ENCODE results near the gene KIAA1217. TPM values are rescaled to one million over a fixed set of nuclear protein-coding genes. Genes with fewer than 3 reads are reported as not detected.
A peak's percentile ranks its signal among the peaks of the same experiment; 100 is the strongest.

Gene KIAA1217
- total RNA-seq, 1 experiment from 2014 or later: 18.6 TPM

DNA sequence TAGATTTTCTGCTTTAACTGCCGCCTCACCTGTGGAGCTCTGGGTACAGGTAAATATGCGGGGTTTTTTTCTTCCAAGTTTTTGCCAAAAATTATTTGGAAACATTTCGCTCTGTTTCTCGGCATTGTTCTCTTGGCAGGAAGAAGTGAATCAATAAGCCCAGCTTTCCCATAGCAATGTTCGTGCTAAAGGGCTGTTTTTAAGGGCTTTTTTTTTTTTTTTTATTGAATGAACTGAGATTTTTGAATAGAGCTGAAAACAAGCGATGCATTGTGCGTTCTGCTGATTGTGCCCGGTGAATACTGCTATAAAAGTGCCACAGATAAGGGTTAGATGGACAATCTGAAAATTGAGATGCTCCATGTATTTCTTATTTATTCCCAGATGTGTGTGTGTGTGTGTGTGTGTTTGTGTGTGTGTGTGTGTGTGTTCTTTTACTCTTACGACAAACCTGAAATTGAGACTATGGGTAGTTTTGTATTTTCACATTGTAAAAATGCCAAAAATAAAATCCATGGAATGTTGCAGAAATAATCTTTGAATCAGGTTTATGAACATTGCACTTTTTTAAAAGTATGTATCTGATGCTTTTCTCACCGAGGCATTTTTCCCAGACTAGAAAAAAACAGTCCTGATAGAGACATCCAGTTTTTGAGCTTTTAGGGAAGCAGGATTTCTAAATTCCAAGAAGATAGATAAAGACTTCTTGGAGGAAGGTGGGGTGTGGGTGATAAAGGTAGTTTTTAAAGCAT, 30.5 kb downstream of the KIAA1217 start:
- H3K79me1 ChIP-seq (ENCODE audit: insufficient read depth, low read depth, low read length, poor library complexity, severe bottlenecking): no peaks in the 10 kb centered on the region
- no peak overlapping the region for H2BK12ac ChIP-seq (ENCODE audit: insufficient read length, low read depth, low read length)
- no peaks in the 10 kb centered on the region for H3K27me3 ChIP-seq (ENCODE audit: insufficient read depth, low read length)
- no peak overlapping the region for H3K14ac ChIP-seq (ENCODE audit: insufficient read depth, low read length)
- no peak overlapping the region for H2BK120ac ChIP-seq (ENCODE audit: low read depth, low read length, poor library complexity, severe bottlenecking)
- H3K79me2 ChIP-seq (ENCODE audit: insufficient read depth, low read length): no peaks in the 10 kb centered on the region
- no peak overlapping the region for H2AFZ ChIP-seq (ENCODE audit: low read length)
- H3K27ac ChIP-seq (ENCODE audit: insufficient read length, low read depth, low read length): no peak overlapping the region
- H3K9me3 Mint-ChIP-seq: no peaks in the 10 kb centered on the region
- no peak overlapping the region for H3K56ac ChIP-seq (ENCODE audit: insufficient read length, low read depth, low read length)
- DNase-seq: no peak
- peaks cover 2% of the 10 kb centered on the region for H4K20me1 ChIP-seq (ENCODE audit: control insufficient read depth, insufficient read depth, insufficient read length)
- peaks cover 36 to 48% of the 10 kb centered on the region in 2 experiments for H3K4me1 Mint-ChIP-seq
- no peak overlapping the region for H2BK20ac ChIP-seq (ENCODE audit: low read depth, low read length, poor library complexity, severe bottlenecking)
- H3K4me2 ChIP-seq (ENCODE audit: insufficient read depth, insufficient read length, low read length): peak overlapping the region; percentile 21
- H3K27ac Mint-ChIP-seq: peak overlapping the region; percentile 79 to 90 (median 87); a peak in 6 of 7 replicates
- H3T11ph ChIP-seq (ENCODE audit: low read length): no peak overlapping the region
- H3K23me2 ChIP-seq (ENCODE audit: insufficient read length, low read depth, low read length, poor library complexity, severe bottlenecking): no peaks in the 10 kb centered on the region
- no CpG with 5 or more reads among the region's 10 CpGs for WGBS (ENCODE audit: extremely low coverage, insufficient read length, low lambda C conversion rate)
- H2BK15ac ChIP-seq (ENCODE audit: low read depth, low read length): no peak overlapping the region
- no peak overlapping the region for H3K9ac ChIP-seq (ENCODE audit: extremely low read depth, insufficient read length, low read length)
- H4K5ac ChIP-seq (ENCODE audit: insufficient read length, low read depth, low read length): no peak overlapping the region
- H3K4me3 Mint-ChIP-seq: no peak overlapping the region; a peak in 1 of 5 replicates
- no peak for TF ChIP-seq CTCF (conservative IDR thresholded peaks at IDR 0.05)
- no peak overlapping the region for H4K91ac ChIP-seq (ENCODE audit: insufficient read length, low read depth, low read length)
- H3K27me3 Mint-ChIP-seq (ENCODE audit: low read depth): no peaks in the 10 kb centered on the region
- H3K18ac ChIP-seq (ENCODE audit: insufficient read length, low read depth, low read length): no peak overlapping the region
- H3K4me1 ChIP-seq (ENCODE audit: insufficient read depth, low read length): peaks cover 17% of the 10 kb centered on the region; the same call in 1 of the 2 replicates
- no peak overlapping the region for H3K23ac ChIP-seq (ENCODE audit: insufficient read length, low read depth, low read length)
- H3K9me3 ChIP-seq (ENCODE audit: control insufficient read depth, low read depth, low read length): no peaks in the 10 kb centered on the region
- H3K4ac ChIP-seq (ENCODE audit: low read depth, low read length): no peak overlapping the region
- H2AK5ac ChIP-seq (ENCODE audit: insufficient read length, low read length): no peak overlapping the region
- H3K36me3 Mint-ChIP-seq (ENCODE audit: insufficient read depth in 1 of 3, low read depth in 3 of 3): no peaks in the 10 kb centered on the region
- no peak overlapping the region for H4K8ac ChIP-seq (replicated peaks; ENCODE audit: insufficient read length, low read depth, low read length)
- no peak overlapping the region for H2BK5ac ChIP-seq (ENCODE audit: insufficient read length, low read length)

Measured in H9 (cell line).